Measurements from ENCODE around the gene IL19.
"Not testable (repeated sequence)": the region's sequence is repeated elsewhere in the genome, so short reads cannot be mapped to it uniquely, and the experiment has no call there.

The IL19 gene

GRCh38 chr1:206829282-206829681 is 58.7 kb downstream of the IL19 start:
- no peak for DNase-seq (ENCODE audit: low read depth in 1 of 2, low spot score in 1 of 2)

GRCh38 chr1:206829875-206830274 is 59.3 kb downstream of the IL19 start:
- no peak for DNase-seq (ENCODE audit: low read depth in 1 of 2, low spot score in 1 of 2)

- no peak for DNase-seq (ENCODE audit: low read depth in 1 of 2, low spot score in 1 of 2)
Measured at GRCh38 chr1:206831650-206832049, 61.1 kb downstream of the IL19 start.

- DNase-seq (ENCODE audit: low read depth in 1 of 2, low spot score in 1 of 2), result no peak
Measured at GRCh38 chr1:206832352-206832880, 61.8 kb downstream of the IL19 start.

GRCh38 chr1:206833106-206833680 is 62.6 kb downstream of the IL19 start:
- DNase-seq (ENCODE audit: low read depth in 1 of 2, low spot score in 1 of 2), result no peak

- no peak for DNase-seq (ENCODE audit: low read depth in 1 of 2, low spot score in 1 of 2)
Measured at GRCh38 chr1:206833801-206834200, 63.2 kb downstream of the IL19 start.

GRCh38 chr1:206834217-206834616 is 63.6 kb downstream of the IL19 start:
- DNase-seq (ENCODE audit: low read depth in 1 of 2, low spot score in 1 of 2), result no peak

GRCh38 chr1:206834711-206835110 is 64.1 kb downstream of the IL19 start:
- no peak for DNase-seq (ENCODE audit: low read depth in 1 of 2, low spot score in 1 of 2)

GRCh38 chr1:206835186-206835585 is 64.6 kb downstream of the IL19 start:
- no peak for DNase-seq (ENCODE audit: low read depth in 1 of 2, low spot score in 1 of 2)

GRCh38 chr1:206836111-206836510 is 65.5 kb downstream of the IL19 start:
- DNase-seq (ENCODE audit: low read depth in 1 of 2, low spot score in 1 of 2), result no peak

- DNase-seq (ENCODE audit: low read depth in 1 of 2, low spot score in 1 of 2), result no peak
Measured at GRCh38 chr1:206839006-206839560, 68.5 kb downstream of the IL19 start.

- no peak for DNase-seq (ENCODE audit: low read depth in 1 of 2, low spot score in 1 of 2)
Measured at GRCh38 chr1:206839857-206840256, 69.3 kb downstream of the IL19 start.

- DNase-seq (ENCODE audit: low read depth in 1 of 2, low spot score in 1 of 2), result no peak
Measured at GRCh38 chr1:206841609-206842323, 71.2 kb downstream of the IL19 start.

GRCh38 chr1:206842854-206843253 is 72.3 kb downstream of the IL19 start:
- DNase-seq (ENCODE audit: low read depth in 1 of 2, low spot score in 1 of 2), result no peak

GRCh38 chr1:206843626-206844025 is 73.1 kb downstream of the IL19 start:
- no peak for DNase-seq (ENCODE audit: low read depth in 1 of 2, low spot score in 1 of 2)

GRCh38 chr1:206846487-206846886 is 75.9 kb downstream of the IL19 start:
- no peak for DNase-seq (ENCODE audit: low read depth in 1 of 2, low spot score in 1 of 2)

- DNase-seq (ENCODE audit: low read depth in 1 of 2, low spot score in 1 of 2), result no peak
Measured at GRCh38 chr1:206847337-206847834, 76.8 kb downstream of the IL19 start.

GRCh38 chr1:206847946-206848345 is 77.4 kb downstream of the IL19 start:
- no peak for DNase-seq (ENCODE audit: low read depth in 1 of 2, low spot score in 1 of 2)

GRCh38 chr1:206850401-206850800 is 79.8 kb downstream of the IL19 start:
- no peak for DNase-seq (ENCODE audit: low read depth in 1 of 2, low spot score in 1 of 2)

GRCh38 chr1:206851341-206852010 is 80.9 kb downstream of the IL19 start:
- DNase-seq (ENCODE audit: low read depth in 1 of 2, low spot score in 1 of 2), result no peak

GRCh38 chr1:206852662-206853061 is 82.1 kb downstream of the IL19 start:
- not testable (repeated sequence) for DNase-seq (ENCODE audit: low read depth in 1 of 2, low spot score in 1 of 2)

- not testable (repeated sequence) for DNase-seq (ENCODE audit: low read depth in 1 of 2, low spot score in 1 of 2)
Measured at GRCh38 chr1:206853696-206854095, 83.1 kb downstream of the IL19 start.
